Measurements from ENCODE around the gene USP34. TPM values are rescaled to one million over a fixed set of nuclear protein-coding genes. Genes with fewer than 3 reads are reported as not detected.

USP34 gene
- total and polyA plus RNA-seq, 2 of the 4 experiments (the other 2 are of a cell fraction): 34.7 to 128 TPM

- ChIA-PET POLR2A (ENCODE audit: unreplicated experiment) (no interaction called here), CTCF (no interaction called here)
- peaks cover 39% of the 10 kb centered on the region for H3K36me3 ChIP-seq (ENCODE audit: control insufficient read depth, insufficient read depth, low read length)
Observed at GRCh38 chr2:61512768-61513398, 42.0 kb upstream of the USP34 start.

More at GRCh38 chr2:61512768-61513398, 42.0 kb upstream of the USP34 start:
- dilution Hi-C loops (cut with HindIII; ENCODE audit: low sequenced_read_pairs, unreplicated experiment): no loop called here
- Histone ChIP-seq H3K18ac (ENCODE audit: low read depth, low read length) (no peak overlapping the region), H3K4me3 (ENCODE audit: insufficient read depth, low read depth, low read length) (no peak overlapping the region), H3K9ac (ENCODE audit: low read depth, low read length) (no peak overlapping the region), H2BK120ac (ENCODE audit: low read depth, low read length) (no peak overlapping the region), H2BK5ac (ENCODE audit: low read depth, low read length, poor library complexity, severe bottlenecking) (no peak overlapping the region), H3K23ac (ENCODE audit: low read depth, low read length) (no peak overlapping the region), H3K27me3 (ENCODE audit: control insufficient read depth, insufficient read depth, low read length) (no peaks in the 10 kb centered on the region), H3K9me3 (ENCODE audit: control insufficient read depth, insufficient read depth, low read length) (no peaks in the 10 kb centered on the region), H4K8ac (ENCODE audit: low read depth in 2 of 2, low read length in 2 of 2) (no peak overlapping the region), H2AK9ac (replicated peaks; ENCODE audit: low read depth, low read length, poor library complexity) (no peak overlapping the region), H3K79me1 (ENCODE audit: low read depth in 1 of 2, low read length in 2 of 2) (peaks cover 30 to 71% of the 10 kb centered on the region in 2 experiments), H4K20me1 (ENCODE audit: insufficient read depth, low read length) (peaks cover 66% of the 10 kb centered on the region), H2AK5ac (ENCODE audit: low read depth, low read length) (no peak overlapping the region), H3K4me2 (ENCODE audit: low read depth, low read length) (no peak overlapping the region), H3K56ac (ENCODE audit: extremely low read depth, insufficient read depth, low read length) (no peak overlapping the region), H2BK20ac (ENCODE audit: low read depth, low read length) (no peak overlapping the region), H3K27ac (ENCODE audit: insufficient read depth, low read length) (no peak overlapping the region), H2BK15ac (ENCODE audit: low read depth, low read length) (no peak overlapping the region), H3K4me1 (ENCODE audit: control insufficient read depth, insufficient read depth, low read length) (no peaks in the 10 kb centered on the region), H3K14ac (replicated peaks; ENCODE audit: low read depth, low read length) (no peak overlapping the region), H4K5ac (ENCODE audit: low read depth, low read length) (no peak overlapping the region), H3K4ac (ENCODE audit: low read depth, low read length) (no peak overlapping the region), H3K9me1 (ENCODE audit: insufficient read depth, low read length) (peaks cover 5% of the 10 kb centered on the region; the same call in 1 of the 2 replicates), H4K91ac (ENCODE audit: insufficient read depth, low read depth, low read length) (no peak overlapping the region), H2AFZ (replicated peaks; ENCODE audit: low read length, poor library complexity) (no peak overlapping the region)
- TF ChIP-seq RFX5 (IDR thresholded peaks at IDR 0.05; ENCODE audit: low read depth, low read length) (no peak), NFE2L2 (IDR thresholded peaks at IDR 0.05; ENCODE audit: low read depth, low read length) (no peak), RAD21 (IDR thresholded peaks at IDR 0.05; ENCODE audit: low read length) (no peak)
- 93% methylated on average over 3 of the region's 12 CpGs; no CpG with 5 or more reads in 1 of the 2 experiments for WGBS, 2 experiments (ENCODE audit: extremely low coverage in 2 of 2, insufficient read length in 1 of 2)
- DNase-seq: no peak
- no peak for ATAC-seq (ENCODE audit: low read depth)
- no TSS peak for BruUV-seq (replicated peaks)
- in situ Hi-C loops (cut with MboI; ENCODE audit: low sequenced_read_pairs): loop anchor here (5.0 kb wide), 1 partner anchor 364 kb away; no protein-coding TSS in a partner anchor
- intact Hi-C loops (cut with micrococcal nuclease): no loop called here

Data from IMR-90 (cell line).